Mesenchymal stem cell (in vitro differentiated cells and primary cell): ENCODE results near the gene NPIPA1.
"Not testable (repeated sequence)": the region's sequence is repeated elsewhere in the genome, so short reads cannot be mapped to it uniquely, and the experiment has no call there.

Experiments used
- DNase-seq: peaks from one replicate; pipeline ENCODE4 v3.0.0-alpha.2; 2013
- H2AFZ ChIP-seq: one replicate; pipeline ENCODE4 v1.6.1; 2013; ENCODE audit warnings: low read depth, mild to moderate bottlenecking, control low read depth, inconsistent platforms, low read length, moderate library complexity
- H2AK5ac ChIP-seq: 2 replicates; pipeline ENCODE4 v1.6.1; 2013; ENCODE audit warnings: low read length, moderate library complexity, mild to moderate bottlenecking, inconsistent platforms; ENCODE audit not compliant: severe bottlenecking
- H2BK120ac ChIP-seq: one replicate; pipeline ENCODE4 v1.6.1; 2013; ENCODE audit warnings: low read depth, mild to moderate bottlenecking, inconsistent platforms, low read length, moderate library complexity
- H2BK12ac ChIP-seq, 2 experiments: one replicate each; pipeline ENCODE4 v1.6.1; 2013; ENCODE audit warnings: inconsistent platforms in 2 of 2, low read length in 2 of 2, mild to moderate bottlenecking in 2 of 2, moderate library complexity in 2 of 2, control low read depth in 1 of 2
- H2BK15ac ChIP-seq: one replicate; pipeline ENCODE4 v1.6.1; 2013; ENCODE audit warnings: mild to moderate bottlenecking, low read depth, inconsistent platforms; ENCODE audit not compliant: poor library complexity, severe bottlenecking
- H2BK5ac ChIP-seq: 2 replicates; pipeline ENCODE4 v1.6.1; 2013; ENCODE audit warnings: low read depth, mild to moderate bottlenecking, low read length, control low read depth, inconsistent platforms; ENCODE audit not compliant: poor library complexity, severe bottlenecking
- H3K14ac ChIP-seq, 2 experiments: one replicate each; pipeline ENCODE4 v1.6.1; 2013; ENCODE audit warnings: inconsistent platforms in 2 of 2, low read length in 2 of 2, control low read depth in 1 of 2, mild to moderate bottlenecking in 1 of 2, moderate library complexity in 1 of 2
- H3K18ac ChIP-seq, 2 experiments: one replicate each; pipeline ENCODE4 v1.6.1; 2013; ENCODE audit warnings: inconsistent platforms in 2 of 2, low read length in 2 of 2, control low read depth in 1 of 2, low read depth in 1 of 2, mild to moderate bottlenecking in 1 of 2
- H3K23ac ChIP-seq, 2 experiments: one replicate each; pipeline ENCODE4 v1.6.1; 2013; ENCODE audit warnings: inconsistent platforms in 2 of 2, low read length in 2 of 2, mild to moderate bottlenecking in 2 of 2, moderate library complexity in 2 of 2, control low read depth in 1 of 2
- H3K27ac ChIP-seq: 2 replicates; pipeline ENCODE4 v1.5.1; 2013; ENCODE audit warnings: mild to moderate bottlenecking, moderate library complexity, low read length, control low read depth, inconsistent platforms; ENCODE audit not compliant: poor library complexity, severe bottlenecking
- H3K27me3 ChIP-seq, 2 experiments: 2 replicates each; pipeline versions ENCODE4 v1.6.1 to v1.7.0; 2013; ENCODE audit warnings: low read length in 2 of 2, mild to moderate bottlenecking in 2 of 2, moderate library complexity in 2 of 2, control low read depth in 1 of 2, inconsistent platforms in 1 of 2; ENCODE audit not compliant: control insufficient read depth in 1 of 2, insufficient read depth in 1 of 2
- H3K36me3 ChIP-seq, 2 experiments: 2 replicates each; pipeline versions ENCODE4 v1.6.1 to v1.7.0; 2013; ENCODE audit warnings: low read length in 2 of 2, control low read depth in 1 of 2, inconsistent platforms in 1 of 2, low read depth in 1 of 2, mild to moderate bottlenecking in 1 of 2; ENCODE audit not compliant: insufficient read depth in 2 of 2, control insufficient read depth in 1 of 2
- H3K4ac ChIP-seq, 2 experiments: one replicate each; pipeline ENCODE4 v1.6.1; 2013; ENCODE audit warnings: inconsistent platforms in 2 of 2, low read length in 2 of 2, mild to moderate bottlenecking in 2 of 2, moderate library complexity in 2 of 2, control low read depth in 1 of 2, low read depth in 1 of 2
- H3K4me1 ChIP-seq: 2 replicates; pipeline ENCODE4 v1.6.1; 2013; ENCODE audit warnings: low read depth, low read length, control low read depth; ENCODE audit not compliant: control insufficient read depth, insufficient read depth
- H3K4me2 ChIP-seq: 2 replicates; pipeline ENCODE4 v1.6.1; 2013; ENCODE audit warnings: low read length, mild to moderate bottlenecking, inconsistent platforms; ENCODE audit not compliant: poor library complexity, severe bottlenecking
- H3K4me3 ChIP-seq, 2 experiments: 2 replicates each; pipeline versions ENCODE4 v1.5.1 to v1.7.0; 2013; ENCODE audit warnings: low read length in 2 of 2, mild to moderate bottlenecking in 2 of 2, control low read depth in 1 of 2, low read depth in 1 of 2; ENCODE audit not compliant: insufficient read depth in 1 of 2
- H3K79me1 ChIP-seq: replicated peaks from 2 replicates; pipeline ENCODE4 v1.6.1; 2013; ENCODE audit warnings: mild to moderate bottlenecking, control low read depth, low read length, inconsistent platforms; ENCODE audit not compliant: poor library complexity, severe bottlenecking
- H3K9ac ChIP-seq: 2 replicates; pipeline ENCODE4 v1.7.0; 2013; ENCODE audit warnings: mild to moderate bottlenecking, low read length, moderate library complexity
- H3K9me3 ChIP-seq: 2 replicates; pipeline ENCODE4 v1.7.0; 2013; ENCODE audit warnings: mild to moderate bottlenecking, low read length; ENCODE audit not compliant: control insufficient read depth
- H4K8ac ChIP-seq: one replicate; pipeline ENCODE4 v1.6.1; 2013; ENCODE audit warnings: inconsistent platforms, mild to moderate bottlenecking, low read length, moderate library complexity
- H4K91ac ChIP-seq: one replicate; pipeline ENCODE4 v1.6.1; 2013; ENCODE audit warnings: mild to moderate bottlenecking, low read length, inconsistent platforms
- WGBS: methylation state at CpG from one replicate; pipeline ENCODE4 v1.1.7; 2013; ENCODE audit warnings: mixed read lengths; 5-methylcytosine and 5-hydroxymethylcytosine counted together

Gene NPIPA1

GRCh38 chr16:14919837-14920600 lies 17.2 kb upstream of the NPIPA1 start:
- not testable (repeated sequence) for H4K91ac ChIP-seq, H4K8ac ChIP-seq, H3K79me1 ChIP-seq, H3K9ac ChIP-seq, H3K4me3 ChIP-seq, H2BK5ac ChIP-seq, H2AK5ac ChIP-seq, H2BK12ac ChIP-seq, H3K27ac ChIP-seq, DNase-seq, H3K4me2 ChIP-seq, H3K23ac ChIP-seq, H3K9me3 ChIP-seq, H3K36me3 ChIP-seq, H3K18ac ChIP-seq, H3K4ac ChIP-seq, H2BK120ac ChIP-seq, H3K4me1 ChIP-seq, H3K27me3 ChIP-seq, H2BK15ac ChIP-seq, H2AFZ ChIP-seq, H3K14ac ChIP-seq
- no CpG with 5 or more reads among the region's 41 CpGs for WGBS

DNA sequence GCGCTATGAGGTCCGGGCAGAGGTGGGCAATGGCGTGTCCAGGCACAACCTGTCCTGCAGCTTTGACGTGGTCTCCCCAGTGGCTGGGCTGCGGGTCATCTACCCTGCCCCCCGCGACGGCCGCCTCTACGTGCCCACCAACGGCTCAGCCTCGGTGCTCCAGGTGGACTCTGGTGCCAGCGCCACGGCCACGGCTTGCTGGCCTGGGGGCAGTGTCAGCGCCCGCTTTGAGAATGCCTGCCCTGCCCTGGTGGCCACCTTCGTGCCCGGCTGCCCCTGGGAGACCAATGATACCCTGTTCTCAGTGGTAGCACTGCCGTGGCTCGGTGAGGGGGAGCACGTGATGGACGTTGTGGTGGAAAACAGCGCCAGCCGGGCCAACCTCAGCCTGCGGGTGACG lies 15.0 kb upstream of the NPIPA1 start:
- H3K18ac ChIP-seq, H2BK12ac ChIP-seq, H3K27me3 ChIP-seq, H2AK5ac ChIP-seq, H3K79me1 ChIP-seq, H3K4me2 ChIP-seq, H2BK5ac ChIP-seq, H3K9me3 ChIP-seq, H3K36me3 ChIP-seq, H3K23ac ChIP-seq, H2AFZ ChIP-seq, H2BK15ac ChIP-seq, H3K4ac ChIP-seq, H3K27ac ChIP-seq, H4K91ac ChIP-seq, H3K14ac ChIP-seq, H3K4me1 ChIP-seq, H4K8ac ChIP-seq, H3K4me3 ChIP-seq, DNase-seq, H2BK120ac ChIP-seq, H3K9ac ChIP-seq: not testable (repeated sequence)
- no CpG with 5 or more reads among the region's 27 CpGs for WGBS

DNA sequence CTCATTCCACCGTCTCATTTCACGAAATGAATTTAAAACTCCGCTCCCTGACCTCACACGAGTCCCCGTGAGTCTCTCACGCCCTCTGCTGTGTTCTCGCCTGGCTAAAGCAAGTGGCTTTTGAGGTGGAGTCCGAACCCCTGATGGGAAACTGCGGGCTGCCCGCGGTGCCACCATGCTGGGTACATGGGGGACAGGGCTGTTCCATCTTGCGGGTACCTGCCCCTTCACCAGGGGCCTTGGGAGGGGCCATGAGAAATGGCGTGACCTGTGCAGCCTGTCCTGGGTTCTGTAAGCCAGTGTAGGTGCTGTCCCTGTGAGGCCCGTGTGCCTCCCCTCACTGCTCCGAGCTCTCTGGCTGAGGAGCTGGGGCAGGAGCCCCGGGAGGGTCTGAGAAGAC lies 14.3 kb upstream of the NPIPA1 start:
- H3K9me3 ChIP-seq, H4K8ac ChIP-seq, H3K4ac ChIP-seq, H3K18ac ChIP-seq, H3K36me3 ChIP-seq, H3K79me1 ChIP-seq, DNase-seq, H3K27ac ChIP-seq, H3K23ac ChIP-seq, H2AK5ac ChIP-seq, H2BK15ac ChIP-seq, H3K4me1 ChIP-seq, H3K4me2 ChIP-seq, H3K27me3 ChIP-seq, H3K14ac ChIP-seq, H3K4me3 ChIP-seq, H2AFZ ChIP-seq, H2BK12ac ChIP-seq, H2BK5ac ChIP-seq, H3K9ac ChIP-seq, H2BK120ac ChIP-seq, H4K91ac ChIP-seq: not testable (repeated sequence)
- no CpG with 5 or more reads among the region's 16 CpGs for WGBS

GRCh38 chr16:14923394-14924088 lies 13.7 kb upstream of the NPIPA1 start:
- not testable (repeated sequence) for H2BK12ac ChIP-seq, H2BK5ac ChIP-seq, H3K79me1 ChIP-seq, H4K91ac ChIP-seq, H2BK15ac ChIP-seq, H3K4me3 ChIP-seq, H2AK5ac ChIP-seq, DNase-seq, H3K36me3 ChIP-seq, H3K14ac ChIP-seq, H3K4ac ChIP-seq, H2BK120ac ChIP-seq, H3K27ac ChIP-seq, H3K23ac ChIP-seq, H3K4me2 ChIP-seq, H3K9me3 ChIP-seq, H3K27me3 ChIP-seq, H2AFZ ChIP-seq, H3K18ac ChIP-seq, H4K8ac ChIP-seq, H3K4me1 ChIP-seq, H3K9ac ChIP-seq
- WGBS = no CpG with 5 or more reads among the region's 31 CpGs
